ENCODE results near the gene TUBB3.
A peak's percentile ranks its signal among the peaks of the same experiment; 100 is the strongest.

Gene TUBB3

GRCh38 chr16:89918453-89919347, 4.4 kb upstream of the TUBB3 start, which contains the start of gene MC1R:
MC1R (plus strand) TSS chr16:89918862; CDS start chr16:89919259, 397 bp downstream.
- H3K4me3 ChIP-seq (ENCODE audit: insufficient read depth, low read depth, low read length): peak within 1 kb of the TSS; percentile 38
- H3K36me3 ChIP-seq (ENCODE audit: control insufficient read depth, insufficient read depth, low read length): no peaks in the 10 kb centered on the region
- no peak within 1 kb of the TSS for H3K27ac ChIP-seq (ENCODE audit: insufficient read depth, low read depth, low read length, poor library complexity, severe bottlenecking)
- H3K4me1 ChIP-seq (ENCODE audit: control insufficient read depth, insufficient read depth, low read length): peaks cover 26% of the 10 kb centered on the region
- 12 to 13% methylated on average over 23 of the region's 23 CpGs for WGBS, 2 experiments
- H3K9me3 ChIP-seq (ENCODE audit: control insufficient read depth, low read length): no peaks in the 10 kb centered on the region
- H3K27me3 ChIP-seq (ENCODE audit: control insufficient read depth, insufficient read depth, low read length, poor library complexity, severe bottlenecking): peaks cover 18% of the 10 kb centered on the region

GRCh38 chr16:89919535-89920406, 3.4 kb upstream of the TUBB3 start:
- Histone ChIP-seq H3K27ac (ENCODE audit: insufficient read depth, low read depth, low read length, poor library complexity, severe bottlenecking) (no peak overlapping the region), H3K9me3 (ENCODE audit: control insufficient read depth, low read length) (no peaks in the 10 kb centered on the region), H3K4me3 (ENCODE audit: insufficient read depth, low read depth, low read length) (no peak overlapping the region), H3K4me1 (ENCODE audit: control insufficient read depth, insufficient read depth, low read length) (peaks cover 29% of the 10 kb centered on the region), H3K27me3 (ENCODE audit: control insufficient read depth, insufficient read depth, low read length, poor library complexity, severe bottlenecking) (peaks cover 18% of the 10 kb centered on the region), H3K36me3 (ENCODE audit: control insufficient read depth, insufficient read depth, low read length) (no peaks in the 10 kb centered on the region)
- WGBS, 2 experiments: 95 to 96% methylated on average over 52 of the region's 52 CpGs

GRCh38 chr16:89920723-89921122, 2.4 kb upstream of the TUBB3 start:
- WGBS, 2 experiments: 59 to 64% methylated on average over 6 of the region's 6 CpGs
- no peak overlapping the region for H3K27ac ChIP-seq (ENCODE audit: insufficient read depth, low read depth, low read length, poor library complexity, severe bottlenecking)
- no peaks in the 10 kb centered on the region for H3K9me3 ChIP-seq (ENCODE audit: control insufficient read depth, low read length)
- H3K27me3 ChIP-seq (ENCODE audit: control insufficient read depth, insufficient read depth, low read length, poor library complexity, severe bottlenecking): peaks cover 22% of the 10 kb centered on the region
- no peaks in the 10 kb centered on the region for H3K36me3 ChIP-seq (ENCODE audit: control insufficient read depth, insufficient read depth, low read length)
- H3K4me3 ChIP-seq (ENCODE audit: insufficient read depth, low read depth, low read length): no peak overlapping the region
- peaks cover 38% of the 10 kb centered on the region for H3K4me1 ChIP-seq (ENCODE audit: control insufficient read depth, insufficient read depth, low read length)

GRCh38 chr16:89921131-89921701, 1.9 kb upstream of the TUBB3 start:
- Histone ChIP-seq H3K27ac (ENCODE audit: insufficient read depth, low read depth, low read length, poor library complexity, severe bottlenecking) (no peak overlapping the region), H3K36me3 (ENCODE audit: control insufficient read depth, insufficient read depth, low read length) (no peaks in the 10 kb centered on the region), H3K9me3 (ENCODE audit: control insufficient read depth, low read length) (no peaks in the 10 kb centered on the region), H3K27me3 (ENCODE audit: control insufficient read depth, insufficient read depth, low read length, poor library complexity, severe bottlenecking) (peaks cover 22% of the 10 kb centered on the region), H3K4me1 (ENCODE audit: control insufficient read depth, insufficient read depth, low read length) (peaks cover 38% of the 10 kb centered on the region), H3K4me3 (ENCODE audit: insufficient read depth, low read depth, low read length) (peak overlapping the region; percentile 76)
- WGBS, 2 experiments: 54 to 55% methylated on average over 14 of the region's 14 CpGs

GRCh38 chr16:89921702-89922476, 1.3 kb upstream of the TUBB3 start:
- Histone ChIP-seq H3K9me3 (ENCODE audit: control insufficient read depth, low read length) (no peaks in the 10 kb centered on the region), H3K27me3 (ENCODE audit: control insufficient read depth, insufficient read depth, low read length, poor library complexity, severe bottlenecking) (peaks cover 22% of the 10 kb centered on the region), H3K4me3 (ENCODE audit: insufficient read depth, low read depth, low read length) (peak overlapping the region; percentile 76), H3K27ac (ENCODE audit: insufficient read depth, low read depth, low read length, poor library complexity, severe bottlenecking) (peak overlapping the region; percentile 55), H3K36me3 (ENCODE audit: control insufficient read depth, insufficient read depth, low read length) (no peaks in the 10 kb centered on the region), H3K4me1 (ENCODE audit: control insufficient read depth, insufficient read depth, low read length) (peaks cover 38% of the 10 kb centered on the region)
- WGBS, 2 experiments: 7 to 9% methylated on average over 22 of the region's 22 CpGs

GRCh38 chr16:89922477-89922883, 662 bp upstream of the TUBB3 start:
- Histone ChIP-seq H3K9me3 (ENCODE audit: control insufficient read depth, low read length) (no peaks in the 10 kb centered on the region), H3K4me1 (ENCODE audit: control insufficient read depth, insufficient read depth, low read length) (peaks cover 38% of the 10 kb centered on the region), H3K27ac (ENCODE audit: insufficient read depth, low read depth, low read length, poor library complexity, severe bottlenecking) (peak overlapping the region; percentile 55), H3K27me3 (ENCODE audit: control insufficient read depth, insufficient read depth, low read length, poor library complexity, severe bottlenecking) (peaks cover 22% of the 10 kb centered on the region), H3K36me3 (ENCODE audit: control insufficient read depth, insufficient read depth, low read length) (no peaks in the 10 kb centered on the region), H3K4me3 (ENCODE audit: insufficient read depth, low read depth, low read length) (peak overlapping the region; percentile 76)
- 0% methylated on average over 31 of the region's 31 CpGs for WGBS, 2 experiments

GRCh38 chr16:89923640-89924296, 626 bp downstream of the TUBB3 start:
- Histone ChIP-seq H3K4me3 (ENCODE audit: insufficient read depth, low read depth, low read length) (peak overlapping the region; percentile 76), H3K27ac (ENCODE audit: insufficient read depth, low read depth, low read length, poor library complexity, severe bottlenecking) (peak overlapping the region; percentile 55), H3K9me3 (ENCODE audit: control insufficient read depth, low read length) (no peaks in the 10 kb centered on the region), H3K4me1 (ENCODE audit: control insufficient read depth, insufficient read depth, low read length) (peaks cover 30% of the 10 kb centered on the region), H3K36me3 (ENCODE audit: control insufficient read depth, insufficient read depth, low read length) (no peaks in the 10 kb centered on the region), H3K27me3 (ENCODE audit: control insufficient read depth, insufficient read depth, low read length, poor library complexity, severe bottlenecking) (peaks cover 16% of the 10 kb centered on the region)
- 1% methylated on average over 41 of the region's 41 CpGs for WGBS, 2 experiments

GRCh38 chr16:89924297-89924924, 1.3 kb downstream of the TUBB3 start:
- peak overlapping the region; percentile 18 for H3K27ac ChIP-seq (ENCODE audit: insufficient read depth, low read depth, low read length, poor library complexity, severe bottlenecking)
- 1% methylated on average over 14 of the region's 14 CpGs for WGBS, 2 experiments
- H3K27me3 ChIP-seq (ENCODE audit: control insufficient read depth, insufficient read depth, low read length, poor library complexity, severe bottlenecking): peaks cover 16% of the 10 kb centered on the region
- H3K4me3 ChIP-seq (ENCODE audit: insufficient read depth, low read depth, low read length): peak overlapping the region; percentile 76
- no peaks in the 10 kb centered on the region for H3K9me3 ChIP-seq (ENCODE audit: control insufficient read depth, low read length)
- no peaks in the 10 kb centered on the region for H3K36me3 ChIP-seq (ENCODE audit: control insufficient read depth, insufficient read depth, low read length)
- peaks cover 28% of the 10 kb centered on the region for H3K4me1 ChIP-seq (ENCODE audit: control insufficient read depth, insufficient read depth, low read length)

- H3K9me3 ChIP-seq (ENCODE audit: control insufficient read depth, low read length): no peaks in the 10 kb centered on the region
- WGBS, 2 experiments: 8 to 28% methylated on average over 3 to 4 of the region's 4 CpGs
- H3K4me1 ChIP-seq (ENCODE audit: control insufficient read depth, insufficient read depth, low read length): peaks cover 28% of the 10 kb centered on the region
- H3K4me3 ChIP-seq (ENCODE audit: insufficient read depth, low read depth, low read length): peak overlapping the region; percentile 12
- H3K36me3 ChIP-seq (ENCODE audit: control insufficient read depth, insufficient read depth, low read length): no peaks in the 10 kb centered on the region
- peak overlapping the region; percentile 18 for H3K27ac ChIP-seq (ENCODE audit: insufficient read depth, low read depth, low read length, poor library complexity, severe bottlenecking)
- peaks cover 16% of the 10 kb centered on the region for H3K27me3 ChIP-seq (ENCODE audit: control insufficient read depth, insufficient read depth, low read length, poor library complexity, severe bottlenecking)
Observed at GRCh38 chr16:89924925-89925307, 1.8 kb downstream of the TUBB3 start.
